Measurements from ENCODE around the gene PARL. TPM values are rescaled to one million over a fixed set of nuclear protein-coding genes. Genes with fewer than 3 reads are reported as not detected.

Gene PARL
- total RNA-seq, 1 experiment from 2014 or later = 82.3 TPM

- Histone ChIP-seq H3K36me3 (ENCODE audit: control insufficient read depth, insufficient read depth, low read length) (peaks cover 23% of the 10 kb centered on the region), H3K4me3 (ENCODE audit: low read depth in 2 of 2, low read length in 2 of 2) (no peak overlapping the region), H3K27me3 (ENCODE audit: control insufficient read depth, insufficient read depth, low read length) (no peaks in the 10 kb centered on the region), H3K9me3 (ENCODE audit: control insufficient read depth, insufficient read depth, low read depth, low read length) (no peaks in the 10 kb centered on the region), H3K4me1 (ENCODE audit: control insufficient read depth, insufficient read depth, low read length) (no peaks in the 10 kb centered on the region), H3K27ac (ENCODE audit: low read length) (no peak overlapping the region)
- no TSS peak for BruUV-seq (replicated peaks)
- in situ Hi-C loops (cut with HindIII; ENCODE audit: low pct_unique_long_range_greater_than_20kb, low sequenced_read_pairs) = no loop called here
- CTCF ChIA-PET = no interaction called here
- intact Hi-C loops (cut with micrococcal nuclease; ENCODE audit: unreplicated experiment) = no loop called here
- TF ChIP-seq SIN3A (IDR thresholded peaks at IDR 0.05; ENCODE audit: borderline replicate concordance, insufficient read depth, low read depth, low read length) = no peak
- no peak for TF ChIP-seq REST (IDR thresholded peaks at IDR 0.05; ENCODE audit: insufficient read depth in 1 of 2, low read depth in 2 of 2, low read length in 1 of 2)
- TF ChIP-seq POLR2AphosphoS5 (IDR thresholded peaks at IDR 0.05; ENCODE audit: low read depth, low read length) = no peak
- TF ChIP-seq CTCF (IDR thresholded peaks at IDR 0.05) = no peak
- no peak for TF ChIP-seq TCF7L2 (IDR thresholded peaks at IDR 0.05; ENCODE audit: low read depth, low read length)
- ATAC-seq (no peak), DNase-seq (ENCODE audit: low read depth, low spot score) (no peak)
- POLR2A ChIA-PET = no interaction called here
Measured at GRCh38 chr3:183839751-183840150, 44.9 kb downstream of the PARL start.

GRCh38 chr3:183837894-183838293, 46.8 kb downstream of the PARL start:
- peaks cover 16% of the 10 kb centered on the region for H3K36me3 ChIP-seq (ENCODE audit: control insufficient read depth, insufficient read depth, low read length)
- ATAC-seq = no peak

More at GRCh38 chr3:183837894-183838293, 46.8 kb downstream of the PARL start:
- no peaks in the 10 kb centered on the region for H3K9me3 ChIP-seq (ENCODE audit: control insufficient read depth, insufficient read depth, low read depth, low read length)
- H3K27ac ChIP-seq (ENCODE audit: low read length) = no peak overlapping the region
- POLR2A ChIA-PET = no interaction called here
- no peak for DNase-seq (ENCODE audit: low read depth, low spot score)
- H3K4me1 ChIP-seq (ENCODE audit: control insufficient read depth, insufficient read depth, low read length) = no peaks in the 10 kb centered on the region
- H3K27me3 ChIP-seq (ENCODE audit: control insufficient read depth, insufficient read depth, low read length) = no peaks in the 10 kb centered on the region
- CTCF ChIA-PET = no interaction called here
- H3K4me3 ChIP-seq (ENCODE audit: low read depth in 2 of 2, low read length in 2 of 2) = no peak overlapping the region
- in situ Hi-C loops (cut with HindIII; ENCODE audit: low pct_unique_long_range_greater_than_20kb, low sequenced_read_pairs) = no loop called here
- TF ChIP-seq CTCF (IDR thresholded peaks at IDR 0.05) = no peak
- TF ChIP-seq TCF7L2 (IDR thresholded peaks at IDR 0.05; ENCODE audit: low read depth, low read length) = no peak
- TF ChIP-seq SIN3A (IDR thresholded peaks at IDR 0.05; ENCODE audit: borderline replicate concordance, insufficient read depth, low read depth, low read length) = no peak
- no peak for TF ChIP-seq REST (IDR thresholded peaks at IDR 0.05; ENCODE audit: insufficient read depth in 1 of 2, low read depth in 2 of 2, low read length in 1 of 2)
- no peak for TF ChIP-seq POLR2AphosphoS5 (IDR thresholded peaks at IDR 0.05; ENCODE audit: low read depth, low read length)
- intact Hi-C loops (cut with micrococcal nuclease; ENCODE audit: unreplicated experiment) = no loop called here
- BruUV-seq (replicated peaks) = no TSS peak

All from Panc1 (cell line).